ENCODE measurements around the gene GORASP2. TPM values are rescaled to one million over a fixed set of nuclear protein-coding genes. Genes with fewer than 3 reads are reported as not detected.

GORASP2 gene
- total RNA-seq, 4 donors from 2014 or later: 14.7 to 43.7 (median 29.4) TPM

- intact Hi-C loops (cut with DNase I; ENCODE audit: low total_unique reads) (loop anchor here (5.0 to 10.0 kb wide), 2 partner anchors 94 to 186 kb away; no protein-coding TSS in a partner anchor), in situ Hi-C loops (cut with MboI; ENCODE audit: low pct_ligation_motif_present in 1 of 4, low pct_unique_long_range_greater_than_20kb in 1 of 4, low sequenced_read_pairs in 3 of 4) (loop anchor here in 3 of 4 donors (10.0 to 25.0 kb wide), 3 partner anchors 191 to 441 kb away; partner anchors contain the start of gene TLK1 (in 2 of the 3))
- no peak for DNase-seq
- H3K4me3 ChIP-seq: no peak overlapping the region
- peaks cover 0 to 17% (median 2%) of the 10 kb centered on the region in 4 donors for H3K36me3 ChIP-seq
- H3K27ac ChIP-seq: no peak overlapping the region
- 87 to 92% methylated on average over 3 of the region's 3 CpGs for WGBS, 2 donors (ENCODE audit: low coverage in 1 of 2)
- H3K27me3 ChIP-seq: no peaks in the 10 kb centered on the region
- TF ChIP-seq POLR2A (IDR thresholded peaks at IDR 0.05): no peak
- no peak for TF ChIP-seq EP300 (IDR thresholded peaks at IDR 0.05; ENCODE audit: low read depth)
- no peak for TF ChIP-seq CTCF (IDR thresholded peaks at IDR 0.05)
- no peak for TF ChIP-seq POLR2AphosphoS5 (IDR thresholded peaks at IDR 0.05)
- H3K4me1 ChIP-seq: peaks cover 5 to 20% (median 11%) of the 10 kb centered on the region in 4 donors
- no peaks in the 10 kb centered on the region for H3K9me3 ChIP-seq
Observed at GRCh38 chr2:170971071-170971470, 42.0 kb downstream of the GORASP2 start.

- Histone ChIP-seq H3K4me3 (peak overlapping the region in 2 of 4 donors; percentile 58 to 84), H3K4me1 (peaks cover 5 to 20% (median 11%) of the 10 kb centered on the region in 4 donors), H3K27me3 (no peaks in the 10 kb centered on the region), H3K36me3 (peaks cover 0 to 2% (median 0%) of the 10 kb centered on the region in 4 donors), H3K9me3 (no peaks in the 10 kb centered on the region), H3K27ac (peak overlapping the region; percentile 26 to 91 (median 86))
- DNase-seq: no peak
- WGBS, 2 donors (ENCODE audit: low coverage in 1 of 2): 43 to 69% methylated on average over 9 to 20 of the region's 20 CpGs
- intact Hi-C loops (cut with DNase I; ENCODE audit: low total_unique reads) (loop anchor here (1.0 to 10.0 kb wide), 3 partner anchors 92 to 444 kb away; no protein-coding TSS in a partner anchor), in situ Hi-C loops (cut with MboI; ENCODE audit: low pct_ligation_motif_present in 1 of 4, low pct_unique_long_range_greater_than_20kb in 1 of 4, low sequenced_read_pairs in 3 of 4) (loop anchor here in 3 of 4 donors (10.0 to 25.0 kb wide), 3 partner anchors 190 to 440 kb away; partner anchors contain the start of gene TLK1 (in 2 of the 3))
- no peak for TF ChIP-seq CTCF (IDR thresholded peaks at IDR 0.05)
- no peak for TF ChIP-seq POLR2A (IDR thresholded peaks at IDR 0.05)
- TF ChIP-seq EP300 (IDR thresholded peaks at IDR 0.05; ENCODE audit: low read depth): no peak
- TF ChIP-seq POLR2AphosphoS5 (IDR thresholded peaks at IDR 0.05): no peak
Observed at GRCh38 chr2:170972296-170973224, 43.5 kb downstream of the GORASP2 start.

GRCh38 chr2:170973225-170973491 lies 44.1 kb downstream of the GORASP2 start:
- in situ Hi-C loops (cut with MboI; ENCODE audit: low pct_ligation_motif_present in 1 of 4, low pct_unique_long_range_greater_than_20kb in 1 of 4, low sequenced_read_pairs in 3 of 4) (loop anchor here in 3 of 4 donors (10.0 to 25.0 kb wide), 3 partner anchors 189 to 439 kb away; partner anchors contain the start of gene TLK1 (in 2 of the 3)), intact Hi-C loops (cut with DNase I; ENCODE audit: low total_unique reads) (loop anchor here (1.0 to 10.0 kb wide), 3 partner anchors 92 to 443 kb away; no protein-coding TSS in a partner anchor)
- Histone ChIP-seq H3K9me3 (no peaks in the 10 kb centered on the region), H3K27ac (peak overlapping the region; percentile 75 to 91 (median 86)), H3K4me3 (peak overlapping the region; percentile 6 to 95 (median 71)), H3K36me3 (no peaks in the 10 kb centered on the region), H3K27me3 (no peaks in the 10 kb centered on the region), H3K4me1 (peaks cover 5 to 20% (median 11%) of the 10 kb centered on the region in 4 donors)
- DNase-seq: no peak
- WGBS, 2 donors (ENCODE audit: low coverage in 1 of 2): 4 to 80% methylated on average over 1 to 12 of the region's 12 CpGs
- TF ChIP-seq POLR2AphosphoS5 (IDR thresholded peaks at IDR 0.05): no peak
- TF ChIP-seq EP300 (IDR thresholded peaks at IDR 0.05; ENCODE audit: low read depth): no peak
- no peak for TF ChIP-seq POLR2A (IDR thresholded peaks at IDR 0.05)
- TF ChIP-seq CTCF (IDR thresholded peaks at IDR 0.05): no peak

Measured in transverse colon (tissue), 4 donors.